Measurements from ENCODE around the gene CIPC. TPM values are rescaled to one million over a fixed set of nuclear protein-coding genes. Genes with fewer than 3 reads are reported as not detected.

The CIPC gene
- total RNA-seq, 1 experiment from 2014 or later, result 20.6 TPM

- intact Hi-C loops (cut with micrococcal nuclease), result loop anchor here (1.0 to 2.0 kb wide), 4 partner anchors 30 to 139 kb away; no protein-coding TSS in a partner anchor
- ChIA-PET POLR2A (interaction anchor here (1.4 to 1.5 kb wide), 3 partner anchors 12 to 135 kb away, joined by 4 to 7 read pairs (median 5); no protein-coding TSS in a partner anchor), CTCF (interaction anchor here (1.2 to 4.1 kb wide), 11 partner anchors 11 to 176 kb away, joined by 3 to 20 read pairs (median 6); no protein-coding TSS in a partner anchor), RAD21 (ENCODE audit: low non-redundant PET in 1 of 2, low total read pairs in 2 of 2, uncharacterized antibody in 2 of 2, unreplicated experiment in 2 of 2) (interaction anchor here (0.6 to 1.7 kb wide), 11 partner anchors 9 to 176 kb away, joined by 3 to 6 read pairs (median 4); partner anchors contain the start of gene IRF2BPL (in 1 of the 2))
- peak; percentile 59 for ATAC-seq
- Histone ChIP-seq H4K20me1 (ENCODE audit: insufficient read depth) (no peaks in the 10 kb centered on the region), H3K27ac (ENCODE audit: low read depth, low read length) (peak overlapping the region; percentile 50; the same call in 1 of the 2 replicates), H3K36me3 (ENCODE audit: control insufficient read depth in 1 of 2, insufficient read depth in 2 of 2, low read length in 2 of 2) (no peaks in the 10 kb centered on the region), H3K27me3 (ENCODE audit: insufficient read depth, low read length) (no peaks in the 10 kb centered on the region), H3K4me1 (ENCODE audit: control insufficient read depth in 1 of 2, insufficient read depth in 2 of 2, low read length in 2 of 2) (peaks cover 34 to 41% of the 10 kb centered on the region in 2 experiments), H3K9me2 (ENCODE audit: insufficient read depth) (no peaks in the 10 kb centered on the region), H3K4me2 (ENCODE audit: low read length) (peak overlapping the region; percentile 4; the same call in 1 of the 2 replicates), H2AFZ (ENCODE audit: low read depth, low read length, poor library complexity, severe bottlenecking) (peak overlapping the region; percentile 31), H3K9ac (ENCODE audit: low read length) (0 out of 2 replicates have a peak overlapping the region, but pooled peaks have one; percentile 12), H3K4me3 (replicated peaks in 1 of 2; ENCODE audit: low read depth in 1 of 2, low read length in 2 of 2) (no peak overlapping the region), H3K9me3 (ENCODE audit: control insufficient read depth in 1 of 2, insufficient read depth in 1 of 2, low read depth in 1 of 2, low read length in 2 of 2) (no peaks in the 10 kb centered on the region), H3K79me2 (ENCODE audit: insufficient read depth, low read length) (no peaks in the 10 kb centered on the region)
- BruUV-seq (replicated peaks), result no TSS peak
- no peak for DNase-seq (ENCODE audit: low read depth, low spot score)
- TF ChIP-seq ZFX (IDR thresholded peaks at IDR 0.05) (peak; percentile 38; the same call in 1 of the 2 replicates), REST (IDR thresholded peaks at IDR 0.05; ENCODE audit: low read depth) (no peak), SRF (IDR thresholded peaks at IDR 0.05; ENCODE audit: low read depth) (no peak)
Measured at GRCh38 chr14:77052281-77053044, 45.6 kb upstream of the CIPC start.
